ENCODE measurements around the gene CCDC137.

The CCDC137 gene

GRCh38 chr17:81683208-81683583 is 16.7 kb downstream of the CCDC137 start:
- TF ChIP-seq, protein P1, sequence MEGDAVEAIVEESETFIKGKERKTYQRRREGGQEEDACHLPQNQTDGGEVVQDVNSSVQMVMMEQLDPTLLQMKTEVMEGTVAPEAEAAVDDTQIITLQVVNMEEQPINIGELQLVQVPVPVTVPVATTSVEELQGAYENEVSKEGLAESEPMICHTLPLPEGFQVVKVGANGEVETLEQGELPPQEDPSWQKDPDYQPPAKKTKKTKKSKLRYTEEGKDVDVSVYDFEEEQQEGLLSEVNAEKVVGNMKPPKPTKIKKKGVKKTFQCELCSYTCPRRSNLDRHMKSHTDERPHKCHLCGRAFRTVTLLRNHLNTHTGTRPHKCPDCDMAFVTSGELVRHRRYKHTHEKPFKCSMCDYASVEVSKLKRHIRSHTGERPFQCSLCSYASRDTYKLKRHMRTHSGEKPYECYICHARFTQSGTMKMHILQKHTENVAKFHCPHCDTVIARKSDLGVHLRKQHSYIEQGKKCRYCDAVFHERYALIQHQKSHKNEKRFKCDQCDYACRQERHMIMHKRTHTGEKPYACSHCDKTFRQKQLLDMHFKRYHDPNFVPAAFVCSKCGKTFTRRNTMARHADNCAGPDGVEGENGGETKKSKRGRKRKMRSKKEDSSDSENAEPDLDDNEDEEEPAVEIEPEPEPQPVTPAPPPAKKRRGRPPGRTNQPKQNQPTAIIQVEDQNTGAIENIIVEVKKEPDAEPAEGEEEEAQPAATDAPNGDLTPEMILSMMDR (IDR thresholded peaks at IDR 0.05; ENCODE audit: extremely low read depth, missing control alignments), result no peak
- DNase-seq (ENCODE audit: low spot score), result no peak

DNA sequence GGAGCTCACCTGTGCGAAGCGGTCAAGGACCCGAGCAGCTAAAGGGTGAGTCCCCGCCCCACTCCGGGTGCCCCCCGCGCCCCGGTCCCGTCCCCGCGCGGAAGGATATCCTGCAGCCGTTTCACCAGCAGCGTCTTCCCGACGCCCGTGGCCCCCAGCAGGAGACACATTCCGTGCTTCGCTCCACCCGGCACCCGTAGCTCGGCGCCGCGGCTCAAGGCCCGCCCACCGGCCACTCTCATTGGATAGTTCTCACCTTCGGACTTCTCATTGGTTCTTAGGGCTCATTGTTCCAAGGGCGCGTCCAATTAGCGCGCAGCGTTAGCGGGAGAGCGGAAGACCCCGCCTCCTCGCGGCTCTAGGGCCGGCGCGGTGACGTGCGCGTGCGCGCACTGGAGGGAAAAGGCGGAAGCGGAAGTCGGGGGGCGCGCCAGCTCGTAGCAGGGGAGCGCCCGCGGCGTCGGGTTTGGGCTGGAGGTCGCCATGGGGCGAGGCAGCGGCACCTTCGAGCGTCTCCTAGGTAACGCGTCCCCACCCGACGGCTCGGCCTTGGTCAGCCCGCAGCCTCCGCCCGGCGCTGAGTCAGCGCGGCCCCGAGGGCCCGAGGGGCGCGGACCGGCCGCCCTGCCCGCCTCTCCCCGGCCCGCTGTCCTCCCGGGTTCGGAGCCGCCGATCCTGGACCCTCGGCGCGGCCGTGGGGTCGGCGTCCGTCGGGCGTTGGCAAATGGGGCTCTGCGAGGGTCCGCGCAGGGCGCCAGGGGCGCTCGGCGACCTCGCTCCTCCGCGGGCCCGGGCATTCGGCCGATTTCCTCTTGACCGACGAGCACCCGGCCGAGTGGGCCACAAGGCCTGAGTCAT is 17.3 kb downstream of the CCDC137 start, which contains the start of the genes ARL16 and HGS:
Gene ARL16, minus strand, starts transcription at position 214 of the 858 bp plus-strand sequence. Its CDS starts 44 bp downstream, at position 170.
Gene HGS, plus strand, starts transcription at position 428 of the 858 bp plus-strand sequence. Its CDS starts 56 bp downstream, at position 484.
- DNase-seq (ENCODE audit: low spot score), result peak; percentile 100

GRCh38 chr17:81684442-81684911 is 17.9 kb downstream of the CCDC137 start:
- TF ChIP-seq, protein P1 (IDR thresholded peaks at IDR 0.05; ENCODE audit: extremely low read depth, missing control alignments), result no peak
- DNase-seq (ENCODE audit: low spot score), result peak; percentile 36

More for the DNA sequence above, 17.3 kb downstream of the CCDC137 start, which contains the start of the genes ARL16 and HGS:
- TF ChIP-seq, protein P1 (IDR thresholded peaks at IDR 0.05; ENCODE audit: extremely low read depth, missing control alignments), result no peak

- DNase-seq (ENCODE audit: low spot score), result no peak
- TF ChIP-seq, protein P1 (IDR thresholded peaks at IDR 0.05; ENCODE audit: extremely low read depth, missing control alignments), result no peak
Measured at GRCh38 chr17:81685108-81685507, 18.6 kb downstream of the CCDC137 start.

DNA sequence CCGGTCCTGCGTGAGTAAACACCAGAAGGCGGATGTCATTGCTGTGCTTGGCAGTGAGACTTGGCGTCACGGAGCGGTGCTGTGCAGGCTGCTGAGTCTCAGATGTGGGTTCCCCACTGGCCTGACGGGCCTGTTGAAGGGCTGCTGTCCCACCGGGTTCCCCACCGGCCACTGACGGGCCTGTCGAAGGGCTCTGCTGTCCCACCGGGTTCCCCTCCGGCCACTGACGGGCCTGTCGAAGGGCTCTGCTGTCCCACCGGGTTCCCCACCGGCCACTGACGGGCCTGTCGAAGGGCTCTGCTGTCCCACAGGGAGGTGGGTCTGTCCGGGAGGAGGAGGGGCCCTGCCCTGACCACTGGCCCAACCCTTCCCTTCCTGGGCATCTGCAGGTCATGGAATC is 20.1 kb downstream of the CCDC137 start:
- TF ChIP-seq, protein P1 (IDR thresholded peaks at IDR 0.05; ENCODE audit: extremely low read depth, missing control alignments), result no peak
- no peak for DNase-seq (ENCODE audit: low spot score)

DNA sequence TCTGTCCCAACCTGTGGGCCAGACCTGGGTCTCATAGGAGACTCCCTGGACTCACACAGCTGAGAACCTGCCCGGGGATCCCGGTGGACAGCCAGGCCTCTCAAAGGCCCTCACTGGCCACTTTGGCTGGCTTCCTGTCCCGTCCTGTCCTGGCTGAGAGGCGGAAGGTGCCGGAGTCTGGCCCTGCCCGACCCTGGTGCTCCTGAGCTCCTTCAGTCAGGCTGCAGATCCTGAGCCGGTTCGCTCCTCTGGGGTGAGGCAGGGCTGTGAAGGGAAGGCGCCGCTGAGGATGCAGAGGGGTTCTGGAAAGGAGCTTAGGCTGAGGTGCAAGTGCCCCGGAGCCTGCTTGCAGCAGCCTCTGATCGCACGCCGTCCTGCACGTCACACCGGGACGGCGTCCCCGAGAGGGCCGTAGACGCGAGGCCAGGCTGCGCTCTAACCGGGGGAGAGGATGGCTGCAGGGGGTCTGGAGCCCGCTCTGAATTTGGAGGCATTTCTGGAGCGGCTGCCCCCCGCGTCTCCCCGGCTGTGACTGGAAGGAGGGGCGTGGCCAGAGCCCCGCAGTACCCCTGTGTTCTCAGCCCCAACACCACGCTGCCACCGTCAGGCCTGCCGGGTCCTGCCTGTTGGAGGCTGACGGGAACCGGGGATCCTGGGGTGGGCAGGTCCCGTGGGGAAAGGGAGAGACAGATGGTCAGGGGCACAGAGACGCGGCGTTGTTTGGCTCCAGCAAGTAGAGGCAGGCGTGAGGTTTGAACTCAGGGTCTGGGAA is 21.4 kb downstream of the CCDC137 start:
- no peak for DNase-seq (ENCODE audit: low spot score)
- TF ChIP-seq, protein P1 (IDR thresholded peaks at IDR 0.05; ENCODE audit: extremely low read depth, missing control alignments), result no peak

Measured in GM20000 (cell line).